ENCODE measurements around the gene KRTAP13-1. TPM values are rescaled to one million over a fixed set of nuclear protein-coding genes. Genes with fewer than 3 reads are reported as not detected.

KRTAP13-1 gene, protein sequence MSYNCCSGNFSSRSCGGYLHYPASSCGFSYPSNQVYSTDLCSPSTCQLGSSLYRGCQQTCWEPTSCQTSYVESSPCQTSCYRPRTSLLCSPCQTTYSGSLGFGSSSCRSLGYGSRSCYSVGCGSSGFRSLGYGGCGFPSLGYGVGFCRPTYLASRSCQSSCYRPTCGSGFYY
- 0.27 TPM for total RNA-seq

DNA sequence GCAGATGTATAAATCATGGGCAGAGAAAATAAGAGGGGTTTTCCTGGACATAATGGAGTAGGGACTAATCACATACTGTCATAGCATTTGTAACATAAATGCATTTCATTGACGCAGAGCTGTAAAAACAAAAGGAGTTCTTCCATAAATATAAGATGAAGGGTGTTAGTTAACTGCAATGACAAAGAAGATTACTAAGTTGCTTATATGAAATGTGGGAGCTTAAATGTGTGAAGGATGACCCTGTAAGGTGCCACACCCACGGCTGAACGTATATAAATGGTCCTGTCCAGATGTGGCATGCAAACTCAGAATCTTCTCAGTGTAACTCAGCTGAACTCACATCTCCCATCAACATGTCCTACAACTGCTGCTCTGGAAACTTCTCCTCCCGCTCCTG is at the start of gene KRTAP13-1:
Gene KRTAP13-1 (plus strand): TSS at position 301 of the 400 bp plus-strand sequence. CDS start 56 bp downstream, at position 357.
- no peak for DNase-seq (ENCODE audit: low read depth in 2 of 3, low spot score in 2 of 3)

DNA sequence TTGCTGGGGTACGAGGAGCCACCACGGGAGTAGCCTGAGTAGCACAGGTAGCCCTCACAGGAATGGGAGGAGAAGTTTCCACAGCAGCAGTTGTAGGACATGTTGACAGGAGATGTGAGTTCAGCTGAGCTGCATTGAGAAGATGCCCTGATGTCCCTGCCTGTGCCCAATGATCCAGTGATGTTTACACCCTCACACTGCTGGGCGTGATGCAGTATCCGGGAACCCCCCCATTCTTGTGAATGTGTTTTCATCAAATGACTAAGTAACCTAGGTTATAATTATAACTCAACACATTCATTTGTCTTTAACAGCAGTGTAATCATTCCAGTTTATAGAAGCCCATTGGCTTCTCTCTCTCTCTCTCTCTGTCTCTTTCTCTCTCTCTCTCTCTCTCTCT is 47.3 kb upstream of the KRTAP13-1 start, which contains the start of gene KRTAP23-1:
Gene KRTAP23-1 (minus strand): TSS at position 101 of the 400 bp plus-strand sequence. CDS start 0 bp downstream, at position 101.
- DNase-seq (ENCODE audit: low read depth in 2 of 3, low spot score in 2 of 3), result no peak

DNA sequence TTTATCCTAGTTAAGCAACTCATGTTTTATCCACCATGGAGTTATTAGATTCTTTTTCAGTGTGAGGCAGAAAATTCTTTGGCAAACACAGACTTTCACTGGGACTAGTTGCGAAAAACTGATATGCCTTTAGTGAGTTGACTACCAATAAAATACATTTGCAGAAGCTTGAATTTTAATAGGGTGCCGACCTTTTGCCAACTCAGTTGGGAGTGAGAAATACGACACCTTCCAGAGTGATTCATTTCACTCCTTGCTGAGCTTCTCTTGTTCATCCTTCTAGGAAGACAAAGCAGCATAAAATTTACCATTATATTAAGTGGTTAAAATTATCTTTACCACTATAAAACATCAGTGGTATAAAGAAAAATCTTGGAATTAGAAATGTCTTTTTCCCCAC is 46.3 kb upstream of the KRTAP13-1 start:
- DNase-seq (ENCODE audit: low read depth in 2 of 3, low spot score in 2 of 3), result no peak

DNA sequence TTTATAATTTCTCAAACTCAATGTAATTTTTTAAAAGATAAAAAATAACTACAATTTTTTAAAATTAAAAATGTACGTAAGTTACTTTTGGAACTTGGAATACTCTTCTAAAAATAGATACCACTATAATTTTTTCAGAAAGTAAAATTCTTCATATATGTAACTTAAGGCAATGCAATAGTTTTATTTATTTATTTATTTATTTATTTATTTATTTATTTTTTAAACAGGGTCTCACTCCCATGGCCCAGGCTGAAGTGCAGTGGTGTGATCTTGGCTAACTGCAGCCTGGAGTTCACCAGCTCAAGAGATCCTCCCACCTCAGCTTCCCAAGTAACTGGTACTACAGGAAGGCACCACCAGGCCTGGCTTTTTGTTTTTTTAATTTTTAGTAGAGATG is 44.3 kb upstream of the KRTAP13-1 start:
- DNase-seq (ENCODE audit: low read depth in 2 of 3, low spot score in 2 of 3), result no peak

DNA sequence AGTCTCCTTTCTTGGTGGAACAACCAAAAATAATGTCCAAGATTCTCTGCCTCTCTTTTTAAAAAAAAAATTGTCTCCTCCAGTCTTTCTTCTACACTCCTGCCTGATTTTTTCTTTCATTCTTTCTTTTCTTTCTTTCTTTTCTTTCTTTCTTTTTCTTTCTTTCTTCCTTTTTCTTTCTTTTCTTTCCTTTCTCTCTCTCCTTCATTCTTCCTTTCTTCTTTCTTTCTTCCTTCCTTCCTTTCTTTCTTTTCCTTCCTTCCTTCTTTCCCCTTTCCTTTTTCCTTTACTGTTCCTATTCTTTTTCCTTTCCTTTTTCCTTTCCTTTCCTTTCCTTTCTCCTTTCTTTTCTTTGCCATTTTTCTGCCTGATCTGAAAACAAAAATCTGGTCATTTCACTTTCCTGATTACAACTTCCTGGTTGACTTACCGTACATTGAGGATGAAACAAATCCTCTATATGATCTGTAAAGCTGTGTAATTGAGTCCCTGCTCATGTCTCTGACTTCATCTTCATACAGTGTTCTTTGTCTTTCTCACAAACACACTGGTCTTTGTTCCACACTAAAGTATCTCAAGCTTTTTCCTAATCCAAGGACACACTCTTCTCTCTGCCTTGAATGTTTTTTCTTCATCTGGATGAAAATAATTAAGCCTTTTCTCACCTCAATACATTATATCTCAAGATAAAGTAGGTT is 41.4 kb upstream of the KRTAP13-1 start:
- no peak for DNase-seq (ENCODE audit: low read depth in 2 of 3, low spot score in 2 of 3)

DNA sequence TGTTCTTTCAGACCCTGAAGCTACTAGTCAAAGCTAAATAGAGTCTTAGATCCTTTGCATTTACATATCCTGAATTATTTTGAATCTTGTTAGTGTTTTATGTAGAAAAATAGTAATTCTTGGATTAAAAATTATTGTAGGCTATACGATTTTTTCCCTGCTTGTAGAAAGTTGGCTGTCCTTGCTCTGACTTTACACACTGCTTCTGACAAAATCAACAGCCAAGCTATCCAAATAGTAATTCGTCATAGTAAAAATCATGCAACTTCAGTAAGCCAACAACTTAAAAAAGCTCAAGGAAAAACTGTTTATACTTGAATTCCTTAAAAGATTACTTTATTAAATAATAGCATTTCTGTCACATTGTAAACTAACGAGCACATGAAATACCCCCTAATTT is 39.9 kb upstream of the KRTAP13-1 start:
- no peak for DNase-seq (ENCODE audit: low read depth in 2 of 3, low spot score in 2 of 3)

DNA sequence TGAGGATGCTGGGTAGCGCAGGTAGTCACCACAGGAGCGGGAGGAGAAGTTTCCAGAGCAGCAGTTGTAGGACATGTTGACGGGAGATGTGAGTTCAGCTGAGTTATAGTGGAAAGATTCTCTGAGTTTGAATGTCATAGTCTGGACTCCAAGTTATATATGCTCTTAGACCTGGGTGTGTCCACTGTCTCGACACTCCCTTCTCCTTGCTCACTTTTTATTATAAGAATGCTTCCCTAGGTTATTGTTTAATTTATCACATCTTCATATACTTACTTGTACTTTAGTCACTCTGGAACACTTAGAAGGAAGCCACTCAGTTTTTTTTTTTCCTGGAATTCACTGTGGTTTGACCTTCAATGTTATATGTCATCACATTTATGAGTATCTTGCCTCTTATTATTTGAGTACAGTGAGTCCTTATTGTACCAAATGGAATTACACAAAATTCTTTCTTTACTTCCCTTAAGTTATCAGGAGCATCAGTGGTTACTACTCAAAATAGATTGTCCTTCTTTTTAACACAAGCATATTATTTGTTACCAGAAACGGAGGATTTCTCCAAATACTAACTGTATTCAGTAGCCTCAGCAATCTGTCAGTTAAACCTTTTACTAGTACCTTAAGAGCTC is 23.6 kb upstream of the KRTAP13-1 start, which contains the start of gene KRTAP13-2:
Gene KRTAP13-2 (minus strand): TSS at position 133 of the 632 bp plus-strand sequence. CDS start 58 bp downstream, at position 75.
- DNase-seq (ENCODE audit: low read depth in 2 of 3, low spot score in 2 of 3), result no peak

DNA sequence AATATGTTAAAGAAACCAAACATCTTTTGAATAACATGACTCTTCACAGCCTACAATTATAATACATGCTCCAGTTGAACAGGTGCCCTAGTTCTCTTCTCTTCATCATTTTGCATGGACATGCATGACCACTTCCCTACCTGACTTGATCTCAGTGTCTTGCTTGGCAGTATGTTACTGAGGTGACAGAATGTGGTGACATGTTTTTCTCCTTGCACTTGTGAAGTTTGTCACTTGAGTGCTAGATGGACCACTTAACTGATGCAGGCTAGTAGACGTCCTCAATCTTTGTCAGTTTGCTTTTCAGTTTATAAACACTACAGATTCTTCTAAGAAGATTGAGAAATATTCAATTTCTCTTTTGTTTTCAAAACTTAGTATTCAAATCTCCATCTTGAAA is 13.6 kb upstream of the KRTAP13-1 start:
- DNase-seq (ENCODE audit: low read depth in 2 of 3, low spot score in 2 of 3), result no peak

DNA sequence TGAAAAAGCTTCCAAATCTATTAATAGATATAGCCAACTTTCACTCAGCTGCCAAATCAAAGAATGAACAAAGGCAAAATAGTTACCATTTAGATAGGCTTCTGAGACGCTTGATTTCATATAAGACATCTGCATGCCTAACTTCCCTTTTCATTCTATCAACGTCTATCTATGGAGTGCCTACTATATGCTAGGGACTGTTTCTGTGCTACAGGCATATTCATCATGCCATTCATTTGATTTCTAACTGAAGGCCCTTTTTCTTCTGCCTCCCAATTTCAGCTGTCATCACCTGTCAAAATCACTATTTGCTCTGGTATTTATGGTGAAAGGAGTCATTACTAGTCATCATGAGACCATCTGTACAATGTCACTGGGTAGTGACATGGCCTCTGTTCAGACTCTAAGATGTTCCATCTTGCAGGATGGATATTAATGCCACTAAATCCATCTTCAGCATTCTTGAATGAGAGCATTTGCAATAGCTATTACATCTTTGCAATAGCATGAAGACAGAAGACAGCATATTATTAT is 4.3 kb upstream of the KRTAP13-1 start:
- DNase-seq (ENCODE audit: low read depth in 2 of 3, low spot score in 2 of 3), result no peak

DNA sequence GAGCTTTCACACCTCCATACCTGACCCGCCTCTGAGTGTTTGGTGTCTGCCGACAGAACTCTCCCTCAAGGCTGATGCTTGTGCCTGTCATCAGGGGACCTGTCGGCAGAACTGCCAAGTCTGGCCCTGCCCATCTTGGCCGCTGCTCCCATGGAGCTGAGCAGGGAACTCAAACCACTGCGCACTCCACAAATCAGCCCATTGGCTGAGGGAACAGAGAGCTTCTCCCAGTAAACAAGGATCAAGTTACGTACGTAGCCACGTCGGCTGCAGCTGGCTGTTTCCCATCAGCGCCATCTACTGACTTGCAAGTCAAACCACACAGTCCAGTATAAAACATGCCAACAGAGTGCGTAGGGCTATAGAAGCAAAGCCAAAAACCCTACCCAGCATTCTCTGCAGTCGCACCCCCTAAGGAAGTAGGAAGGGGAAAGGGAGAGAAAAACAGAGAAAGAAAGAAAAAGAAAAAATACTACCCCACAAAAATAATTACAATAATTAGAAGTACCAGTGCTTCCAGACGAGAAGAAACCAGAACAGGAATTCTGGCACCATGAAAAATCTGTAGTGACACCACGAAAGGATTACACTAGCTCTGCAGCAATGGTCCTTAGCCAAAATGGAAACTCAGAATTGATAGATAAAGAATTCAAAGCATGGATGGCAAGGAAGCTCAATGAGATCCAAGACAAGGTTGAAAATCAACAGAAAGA is 13.1 kb downstream of the KRTAP13-1 start:
- peak in 2 of 3 donors; percentile 21 to 22 for DNase-seq (ENCODE audit: low read depth in 2 of 3, low spot score in 2 of 3)

DNA sequence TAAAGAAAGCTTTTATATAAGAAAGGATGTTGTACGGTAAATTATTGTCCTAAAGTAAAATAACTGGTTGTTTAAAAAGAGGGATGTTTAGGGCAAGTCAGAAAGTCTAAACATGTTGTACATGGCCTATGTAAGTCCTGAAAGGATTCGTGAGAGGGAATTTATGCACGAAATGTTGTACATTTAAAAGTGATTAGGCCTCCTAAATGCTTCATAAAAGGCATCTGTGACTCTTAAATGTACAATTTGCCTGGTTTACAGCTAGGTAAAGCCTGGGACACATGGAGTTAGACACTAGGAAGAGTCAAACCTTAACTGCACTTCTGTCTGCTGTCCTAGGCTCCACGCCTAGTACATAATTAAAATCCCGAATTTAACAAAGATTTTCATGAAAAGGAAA is 20.2 kb downstream of the KRTAP13-1 start:
- DNase-seq (ENCODE audit: low read depth in 2 of 3, low spot score in 2 of 3), result no peak

DNA sequence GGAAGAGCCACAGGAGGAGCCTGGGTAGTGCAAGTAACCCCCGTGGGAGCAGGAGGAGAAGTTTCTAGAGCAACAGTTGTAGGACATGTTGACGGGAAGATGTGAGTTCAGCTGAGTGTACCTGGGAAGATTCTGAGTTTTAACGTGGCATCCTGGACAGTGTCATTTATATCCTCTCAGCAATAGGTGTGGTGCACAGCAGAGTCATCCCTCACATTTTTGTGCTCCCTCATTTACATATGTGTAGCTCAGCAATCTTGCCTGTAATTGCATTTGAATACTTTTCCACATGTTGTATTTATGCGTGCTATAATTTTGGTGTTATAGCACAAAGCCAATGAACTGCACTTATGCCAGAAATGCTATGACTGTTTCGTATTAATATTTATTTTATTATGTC is 30.0 kb downstream of the KRTAP13-1 start, which contains the start of gene KRTAP13-3:
Gene KRTAP13-3 (minus strand): TSS at position 101 of the 400 bp plus-strand sequence. CDS start 14 bp downstream, at position 87.
- no peak for DNase-seq (ENCODE audit: low read depth in 2 of 3, low spot score in 2 of 3)

DNA sequence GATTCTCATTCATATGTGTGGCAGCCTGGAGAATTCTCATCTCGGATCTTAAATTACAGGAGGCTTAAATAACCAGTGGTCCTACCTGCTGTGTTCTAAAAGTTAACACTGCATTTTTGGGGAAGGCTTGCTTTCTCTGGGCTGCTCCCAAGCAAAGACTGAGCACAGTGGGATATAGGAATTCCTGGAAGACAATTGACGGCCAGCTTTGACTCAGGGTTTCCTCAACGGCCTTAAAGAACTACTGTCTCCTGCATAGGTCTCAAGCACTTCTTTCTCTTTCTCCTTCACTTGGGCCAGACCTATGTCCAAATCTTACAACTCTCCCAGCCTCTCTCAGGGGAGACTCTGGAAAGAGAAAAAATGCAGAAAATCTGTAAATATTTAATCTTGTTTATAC is 30.9 kb downstream of the KRTAP13-1 start:
- DNase-seq (ENCODE audit: low read depth in 2 of 3, low spot score in 2 of 3), result no peak

DNA sequence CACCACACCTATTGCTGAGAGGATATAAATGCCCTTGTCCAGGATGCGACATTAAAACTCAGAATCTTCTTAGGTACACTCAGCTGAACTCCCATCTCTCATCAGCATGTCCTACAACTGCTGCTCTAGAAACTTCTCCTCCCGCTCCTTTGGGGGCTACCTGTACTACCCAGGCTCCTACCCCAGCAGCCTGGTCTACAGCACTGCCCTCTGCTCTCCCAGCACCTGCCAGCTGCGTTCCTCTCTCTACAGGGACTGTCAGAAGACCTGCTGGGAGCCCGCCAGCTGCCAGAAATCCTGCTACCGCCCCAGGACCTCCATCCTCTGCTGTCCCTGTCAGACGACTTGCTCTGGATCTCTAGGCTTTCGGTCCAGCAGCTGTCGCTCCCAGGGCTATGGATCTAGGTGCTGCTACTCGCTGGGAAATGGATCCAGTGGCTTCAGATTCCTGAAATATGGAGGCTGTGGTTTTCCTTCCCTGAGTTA is 34.4 kb downstream of the KRTAP13-1 start, which contains the start of gene KRTAP13-4:
Gene KRTAP13-4 (plus strand): TSS at position 51 of the 486 bp plus-strand sequence. CDS start 56 bp downstream, at position 107.
- no peak for DNase-seq (ENCODE audit: low read depth in 2 of 3, low spot score in 2 of 3)

DNA sequence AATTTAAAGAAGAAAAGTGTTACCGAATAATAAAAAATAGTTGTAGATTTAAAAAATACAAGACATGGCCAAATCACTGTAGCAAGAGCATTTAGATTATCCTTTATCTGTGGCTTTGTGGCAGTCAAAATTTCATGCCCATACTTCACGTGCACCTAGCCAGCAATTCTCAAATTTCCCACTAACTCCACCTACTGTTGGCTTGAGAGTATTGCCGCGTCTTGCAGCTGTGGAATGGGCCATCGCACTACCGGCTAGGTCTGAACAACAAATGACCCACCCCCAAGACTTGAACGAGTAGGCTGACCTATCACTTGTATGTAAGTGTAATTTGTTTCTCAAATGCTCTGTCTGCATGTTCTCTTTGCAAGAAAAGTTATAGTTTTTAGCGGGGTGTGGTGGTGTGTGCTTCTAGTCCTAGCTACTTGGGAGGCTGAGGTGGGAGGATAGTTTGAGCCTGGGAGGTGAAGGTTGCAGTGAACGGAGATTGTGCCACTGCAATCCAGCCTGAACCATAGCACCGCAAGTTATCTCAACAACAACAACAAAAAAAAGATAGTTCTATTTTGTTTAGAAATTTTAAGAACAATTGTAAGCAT is 38.3 kb downstream of the KRTAP13-1 start:
- DNase-seq (ENCODE audit: low read depth in 2 of 3, low spot score in 2 of 3), result peak in 2 of 3 donors; percentile 3 to 38

DNA sequence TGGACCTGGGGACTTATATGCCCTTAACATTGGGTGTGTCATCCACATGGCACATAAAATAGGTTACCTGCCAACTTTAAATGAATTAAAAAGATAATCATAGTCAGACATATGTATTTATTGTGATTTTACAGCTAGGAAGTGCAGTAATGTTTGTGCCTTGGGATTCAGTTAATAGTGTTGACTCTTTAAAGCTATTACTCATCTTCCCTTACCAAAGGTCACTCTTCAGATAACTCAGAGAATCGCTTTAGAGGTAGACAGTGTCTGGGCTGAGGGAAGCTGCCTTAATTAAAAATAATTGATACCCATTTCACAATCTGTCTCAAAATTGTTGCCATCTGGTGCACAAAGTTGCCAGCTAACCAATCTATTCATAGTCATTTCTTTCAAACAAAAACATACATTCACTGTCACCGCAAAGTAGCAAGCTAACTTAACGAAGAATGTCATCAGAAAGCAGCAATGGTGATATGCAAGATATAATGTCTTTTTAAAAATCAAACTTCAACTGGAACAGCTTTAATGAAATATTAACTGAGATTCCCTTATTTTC is 41.3 kb downstream of the KRTAP13-1 start:
- no peak for DNase-seq (ENCODE audit: low read depth in 2 of 3, low spot score in 2 of 3)

DNA sequence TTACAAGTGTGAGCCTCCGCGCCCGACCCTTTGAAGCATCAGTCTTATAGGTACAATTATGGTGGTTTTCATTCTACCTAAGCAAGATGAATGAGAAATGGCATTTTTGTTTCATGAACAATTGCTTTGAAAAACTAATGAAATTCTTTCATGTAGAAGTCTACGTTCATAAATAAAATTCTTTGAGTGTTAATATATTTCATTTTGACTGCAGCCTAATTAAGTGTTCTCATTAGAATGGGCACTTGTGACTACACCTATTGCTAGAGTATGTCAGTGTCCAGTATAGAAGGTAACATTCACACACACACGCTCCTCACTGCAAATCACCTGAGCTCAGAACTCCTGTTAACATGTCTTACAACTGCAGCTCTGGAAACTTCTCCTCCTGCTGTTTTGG is 44.1 kb downstream of the KRTAP13-1 start, which contains the start of gene KRTAP15-1:
Gene KRTAP15-1 (plus strand): TSS at position 301 of the 400 bp plus-strand sequence. CDS start 53 bp downstream, at position 354.
- no peak for DNase-seq (ENCODE audit: low read depth in 2 of 3, low spot score in 2 of 3)

DNA sequence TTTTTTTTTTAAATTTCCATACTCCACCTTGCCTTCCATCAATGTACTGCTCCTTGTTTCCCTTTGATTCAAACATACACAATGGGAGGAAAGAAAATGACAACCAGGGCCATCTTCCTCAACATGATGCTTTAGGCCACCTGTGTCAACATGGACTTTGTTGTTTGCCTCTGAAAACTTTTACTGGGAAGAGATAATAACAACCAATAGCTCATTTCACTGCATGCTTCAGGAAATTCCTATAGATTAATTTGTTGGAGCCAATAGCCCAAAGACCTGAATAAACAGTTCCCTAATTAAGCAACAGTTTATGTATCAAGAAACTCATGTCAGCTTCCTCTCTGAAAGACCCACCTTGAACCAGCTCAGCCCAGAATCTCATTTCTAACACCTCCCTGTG is 47.4 kb downstream of the KRTAP13-1 start:
- DNase-seq (ENCODE audit: low read depth in 2 of 3, low spot score in 2 of 3), result no peak

DNA sequence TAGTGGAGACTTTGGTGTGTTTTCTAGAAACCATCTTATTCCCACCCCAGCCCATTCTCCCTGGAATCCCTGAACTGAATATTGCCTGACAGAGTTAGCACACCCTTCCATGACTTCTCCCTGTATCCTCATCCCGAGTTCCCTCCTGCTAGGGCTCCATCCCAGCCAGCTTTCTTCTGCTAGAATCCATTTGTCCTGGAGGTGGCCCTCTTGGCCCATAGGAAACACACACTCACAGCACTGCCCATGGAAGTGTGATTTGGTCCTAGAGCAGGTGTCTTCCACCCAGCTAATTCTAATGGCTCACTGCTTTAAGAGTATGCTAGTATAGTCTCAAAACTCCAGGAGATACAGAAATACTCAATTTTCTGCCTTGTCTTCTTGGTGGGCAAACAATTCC is 48.4 kb downstream of the KRTAP13-1 start:
- no peak for DNase-seq (ENCODE audit: low read depth in 2 of 3, low spot score in 2 of 3)

Data from hematopoietic multipotent progenitor cell (in vitro differentiated cells).